COLO668 (cell line): ENCODE results near the gene AIP.
"Not testable (repeated sequence)": the region's sequence is repeated elsewhere in the genome, so short reads cannot be mapped to it uniquely, and the experiment has no call there.

Source experiments
- DNase-seq: peaks from one replicate; lab custom pipeline; 2025; ENCODE audit not compliant: unreplicated experiment; lab: John Stamatoyannopoulos, UW

Gene AIP

GRCh38 chr11:67468456-67468758 lies 14.4 kb upstream of the AIP start:
- no peak for DNase-seq

GRCh38 chr11:67468759-67469507 lies 13.9 kb upstream of the AIP start, which contains the start of gene TMEM134:
TMEM134 (minus strand) TSS chr11:67469251; CDS start chr11:67469192, 59 bp downstream.
- peak; percentile 94 for DNase-seq

DNA sequence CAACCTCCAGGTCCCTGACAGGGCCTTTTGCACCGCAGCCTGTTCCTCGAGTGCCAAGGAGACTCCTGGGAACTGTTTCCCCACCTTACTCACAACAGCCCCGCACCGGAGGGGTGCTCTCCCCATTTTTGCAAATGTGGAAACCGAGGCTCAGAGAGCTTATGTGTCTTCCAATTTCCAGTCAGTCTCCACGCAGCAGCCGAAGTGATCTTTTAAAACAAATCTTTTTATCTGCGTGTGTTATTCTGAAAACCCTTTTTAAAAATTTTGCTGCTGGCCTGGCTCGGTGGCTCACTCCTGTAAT lies 13.4 kb upstream of the AIP start:
- DNase-seq = no peak

GRCh38 chr11:67470337-67471002 lies 12.4 kb upstream of the AIP start:
- DNase-seq = no peak

- no peak for DNase-seq
Observed at GRCh38 chr11:67472882-67473281, 9.9 kb upstream of the AIP start.

DNA sequence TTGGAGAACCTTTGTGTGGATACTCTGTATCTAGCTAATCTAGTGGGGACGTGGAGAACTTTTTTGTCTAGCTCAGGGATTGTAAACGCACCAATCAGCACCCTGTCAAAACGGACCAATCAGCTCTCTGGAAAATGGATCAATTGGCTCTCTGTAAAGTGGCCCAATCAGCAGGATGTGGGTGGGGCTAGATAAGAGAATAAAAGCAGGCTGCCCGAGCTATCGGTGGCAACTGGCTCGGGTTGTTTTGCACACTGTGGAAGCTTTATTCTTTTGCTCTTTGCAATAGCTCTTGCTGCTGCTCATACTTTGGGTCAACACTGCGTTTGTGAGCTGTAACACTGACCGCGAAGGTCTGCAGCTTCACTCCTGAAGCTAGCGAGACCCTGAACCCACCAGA lies 6.1 kb upstream of the AIP start:
- not testable (repeated sequence) for DNase-seq

DNA sequence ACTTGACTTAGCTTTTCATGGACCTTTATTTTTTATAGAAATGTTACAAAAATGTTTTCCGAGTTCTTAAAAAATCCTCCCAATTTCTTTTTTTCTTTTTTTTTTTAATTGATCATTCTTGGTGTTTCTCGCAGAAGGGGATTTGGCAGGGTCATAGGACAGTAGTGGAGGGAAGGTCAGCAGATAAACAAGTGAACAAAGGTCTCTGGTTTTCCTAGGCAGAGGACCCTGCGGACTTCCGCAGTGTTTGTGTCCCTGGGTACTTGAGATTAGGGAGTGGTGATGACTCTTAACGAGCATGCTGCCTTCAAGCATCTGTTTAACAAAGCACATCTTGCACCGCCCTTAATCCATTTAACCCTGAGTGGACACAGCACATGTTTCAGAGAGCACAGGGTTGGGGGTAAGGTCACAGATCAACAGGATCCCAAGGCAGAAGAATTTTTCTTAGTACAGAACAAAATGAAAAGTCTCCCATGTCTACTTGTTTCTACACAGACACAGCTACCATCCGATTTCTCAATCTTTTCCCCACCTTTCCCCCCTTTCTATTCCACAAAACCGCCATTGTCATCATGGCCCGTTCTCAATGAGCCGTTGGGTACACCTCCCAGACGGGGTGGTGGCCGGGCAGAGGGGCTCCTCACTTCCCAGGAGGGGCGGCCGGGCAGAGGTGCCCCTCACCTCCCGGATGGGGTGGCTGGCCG lies 5.3 kb upstream of the AIP start:
- not testable (repeated sequence) for DNase-seq

GRCh38 chr11:67482275-67482826 lies 475 bp upstream of the AIP start:
- DNase-seq = no peak

- DNase-seq = peak; percentile 30
Observed at GRCh38 chr11:67483831-67484665, 1.2 kb downstream of the AIP start.

- no peak for DNase-seq
Observed at GRCh38 chr11:67484847-67485311, 2.1 kb downstream of the AIP start.

- DNase-seq = peak; percentile 11
Observed at GRCh38 chr11:67485873-67486361, 3.1 kb downstream of the AIP start.

- no peak for DNase-seq
Observed at GRCh38 chr11:67486481-67487195, 3.8 kb downstream of the AIP start.

DNA sequence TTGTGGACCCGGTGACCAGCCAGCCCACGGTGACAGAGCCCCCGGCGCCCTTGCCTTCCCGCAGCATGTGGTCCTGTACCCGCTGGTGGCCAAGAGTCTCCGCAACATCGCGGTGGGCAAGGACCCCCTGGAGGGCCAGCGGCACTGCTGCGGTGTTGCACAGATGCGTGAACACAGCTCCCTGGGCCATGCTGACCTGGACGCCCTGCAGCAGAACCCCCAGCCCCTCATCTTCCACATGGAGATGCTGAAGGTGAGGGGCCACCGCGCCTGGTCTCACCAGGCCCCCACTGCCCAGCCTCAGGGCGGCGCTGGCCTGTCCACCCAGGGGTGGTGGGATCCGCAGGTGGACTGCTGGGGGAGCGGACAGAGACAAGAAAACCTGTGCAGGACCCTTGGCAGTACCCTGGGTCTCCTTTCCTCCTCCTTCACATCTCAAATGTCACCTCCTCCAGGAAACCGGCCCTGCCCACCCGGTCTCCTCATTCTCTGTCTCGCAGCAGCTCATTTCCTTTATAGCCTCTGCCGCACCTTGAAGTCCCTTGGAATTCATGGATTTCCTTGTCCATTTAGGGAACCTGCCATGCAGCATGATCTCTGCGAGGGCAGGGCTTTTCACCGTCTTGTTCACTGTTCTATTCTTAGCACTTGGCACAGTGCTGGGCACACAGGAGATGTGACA lies 6.5 kb downstream of the AIP start:
- no peak for DNase-seq

- DNase-seq = no peak
Observed at GRCh38 chr11:67489885-67490726, 7.3 kb downstream of the AIP start.

DNA sequence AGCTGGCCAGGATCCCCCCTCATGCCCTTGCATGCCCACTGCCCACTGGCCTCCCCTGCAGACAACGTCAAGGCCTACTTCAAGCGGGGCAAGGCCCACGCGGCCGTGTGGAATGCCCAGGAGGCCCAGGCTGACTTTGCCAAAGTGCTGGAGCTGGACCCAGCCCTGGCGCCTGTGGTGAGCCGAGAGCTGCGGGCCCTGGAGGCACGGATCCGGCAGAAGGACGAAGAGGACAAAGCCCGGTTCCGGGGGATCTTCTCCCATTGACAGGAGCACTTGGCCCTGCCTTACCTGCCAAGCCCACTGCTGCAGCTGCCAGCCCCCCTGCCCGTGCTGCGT lies 7.9 kb downstream of the AIP start:
- no peak for DNase-seq

- DNase-seq = no peak
Observed at GRCh38 chr11:67491276-67492068, 8.6 kb downstream of the AIP start.

- DNase-seq = no peak
Observed at GRCh38 chr11:67492069-67492727, 9.4 kb downstream of the AIP start.
